HG02970 (cell line): ENCODE data around the gene FAM53A.

Experiments
- ATAC-seq: cut with Tn5 transposase; IDR thresholded peaks from one replicate; pipeline ENCODE4 v1.9.1; 2021; ENCODE audit warnings: mild to moderate bottlenecking, moderate library complexity, moderate number of reproducible peaks; ENCODE audit not compliant: unreplicated experiment, low FRiP score

Gene FAM53A

GRCh38 chr4:1626941-1627340, 57.2 kb downstream of the FAM53A start:
- ATAC-seq, result no peak

- no peak for ATAC-seq
Observed at GRCh38 chr4:1626151-1626550, 58.0 kb downstream of the FAM53A start.

GRCh38 chr4:1625600-1626138, 58.4 kb downstream of the FAM53A start:
- ATAC-seq, result no peak

- ATAC-seq, result no peak
Observed at GRCh38 chr4:1624519-1624910, 59.6 kb downstream of the FAM53A start.

GRCh38 chr4:1623821-1624518, 60.1 kb downstream of the FAM53A start:
- ATAC-seq, result no peak

- ATAC-seq, result no peak
Observed at GRCh38 chr4:1623400-1623799, 60.7 kb downstream of the FAM53A start.

GRCh38 chr4:1622956-1623355, 61.2 kb downstream of the FAM53A start:
- ATAC-seq, result no peak

GRCh38 chr4:1622238-1622637, 61.9 kb downstream of the FAM53A start:
- no peak for ATAC-seq

- no peak for ATAC-seq
Observed at GRCh38 chr4:1621526-1621925, 62.6 kb downstream of the FAM53A start.

- no peak for ATAC-seq
Observed at GRCh38 chr4:1619151-1619672, 64.9 kb downstream of the FAM53A start.

GRCh38 chr4:1618438-1618837, 65.7 kb downstream of the FAM53A start:
- no peak for ATAC-seq

- no peak for ATAC-seq
Observed at GRCh38 chr4:1616557-1616930, 67.6 kb downstream of the FAM53A start.

GRCh38 chr4:1615786-1616556, 68.1 kb downstream of the FAM53A start:
- no peak for ATAC-seq

GRCh38 chr4:1614854-1615595, 69.1 kb downstream of the FAM53A start:
- no peak for ATAC-seq

GRCh38 chr4:1614502-1614853, 69.6 kb downstream of the FAM53A start:
- no peak for ATAC-seq

GRCh38 chr4:1614049-1614448, 70.1 kb downstream of the FAM53A start:
- ATAC-seq, result no peak

GRCh38 chr4:1613099-1613495, 71.0 kb downstream of the FAM53A start:
- ATAC-seq, result no peak

GRCh38 chr4:1612278-1613098, 71.6 kb downstream of the FAM53A start:
- ATAC-seq, result no peak

GRCh38 chr4:1611501-1611870, 72.6 kb downstream of the FAM53A start:
- ATAC-seq, result no peak

GRCh38 chr4:1610791-1611500, 73.2 kb downstream of the FAM53A start:
- ATAC-seq, result no peak
